IPS-15b (cell line): Measurements from ENCODE around the gene DIAPH3.

ENCODE experiments used
- H3K27me3 ChIP-seq: one replicate; pipeline ENCODE4 v1.6.1; 2013; ENCODE audit warnings: low read length; ENCODE audit not compliant: control insufficient read depth, insufficient read depth
- H3K36me3 ChIP-seq: one replicate; pipeline ENCODE4 v1.6.1; 2013; ENCODE audit warnings: low read length; ENCODE audit not compliant: control insufficient read depth, insufficient read depth
- H3K4me1 ChIP-seq: one replicate; pipeline ENCODE4 v1.6.1; 2013; ENCODE audit warnings: mild to moderate bottlenecking, low read length; ENCODE audit not compliant: control insufficient read depth, insufficient read depth
- H3K4me3 ChIP-seq: one replicate; pipeline ENCODE4 v1.5.1; 2013; ENCODE audit warnings: low read depth, low read length
- H3K9ac ChIP-seq: one replicate; pipeline ENCODE4 v1.6.1; 2013; ENCODE audit warnings: low read depth, mild to moderate bottlenecking, low read length
- H3K9me3 ChIP-seq: one replicate; pipeline ENCODE4 v1.6.1; 2013; ENCODE audit warnings: mild to moderate bottlenecking, low read length; ENCODE audit not compliant: control insufficient read depth, insufficient read depth

Gene DIAPH3

GRCh38 chr13:59674616-59675015 lies 489.1 kb downstream of the DIAPH3 start:
- Histone ChIP-seq H3K4me1 (peaks cover 16% of the 10 kb centered on the region), H3K27me3 (no peaks in the 10 kb centered on the region), H3K36me3 (no peaks in the 10 kb centered on the region), H3K9me3 (no peaks in the 10 kb centered on the region), H3K9ac (no peak overlapping the region), H3K4me3 (no peak overlapping the region)

GRCh38 chr13:59673286-59673685 lies 490.4 kb downstream of the DIAPH3 start:
- peaks cover 13% of the 10 kb centered on the region for H3K4me1 ChIP-seq

GRCh38 chr13:59672445-59672844 lies 491.3 kb downstream of the DIAPH3 start:
- Histone ChIP-seq H3K27me3 (no peaks in the 10 kb centered on the region), H3K36me3 (no peaks in the 10 kb centered on the region), H3K4me3 (no peak overlapping the region), H3K9me3 (no peaks in the 10 kb centered on the region), H3K4me1 (peaks cover 8% of the 10 kb centered on the region), H3K9ac (no peak overlapping the region)

More at GRCh38 chr13:59673286-59673685, 490.4 kb downstream of the DIAPH3 start:
- Histone ChIP-seq H3K9me3 (no peaks in the 10 kb centered on the region), H3K36me3 (no peaks in the 10 kb centered on the region), H3K4me3 (no peak overlapping the region), H3K9ac (no peak overlapping the region), H3K27me3 (no peaks in the 10 kb centered on the region)

- Histone ChIP-seq H3K9me3 (no peaks in the 10 kb centered on the region), H3K9ac (no peak overlapping the region), H3K36me3 (no peaks in the 10 kb centered on the region), H3K27me3 (no peaks in the 10 kb centered on the region), H3K4me1 (peaks cover 8% of the 10 kb centered on the region), H3K4me3 (no peak overlapping the region)
These were observed 491.8 kb downstream of the DIAPH3 start for GRCh38 chr13:59671881-59672280.

- Histone ChIP-seq H3K27me3 (no peaks in the 10 kb centered on the region), H3K36me3 (no peaks in the 10 kb centered on the region), H3K4me3 (no peak overlapping the region), H3K9ac (no peak overlapping the region), H3K4me1 (peaks cover 9% of the 10 kb centered on the region), H3K9me3 (no peaks in the 10 kb centered on the region)
These were observed 497.2 kb downstream of the DIAPH3 start for GRCh38 chr13:59666504-59666903.

- H3K27me3 ChIP-seq, result no peaks in the 10 kb centered on the region
These were observed 498.0 kb downstream of the DIAPH3 start for GRCh38 chr13:59665732-59666131.

GRCh38 chr13:59665184-59665583 lies 498.5 kb downstream of the DIAPH3 start:
- peak overlapping the region; percentile 27 for H3K9ac ChIP-seq
- no peaks in the 10 kb centered on the region for H3K36me3 ChIP-seq
- H3K4me1 ChIP-seq, result peaks cover 9% of the 10 kb centered on the region
- H3K9me3 ChIP-seq, result no peaks in the 10 kb centered on the region
- no peaks in the 10 kb centered on the region for H3K27me3 ChIP-seq
- no peak overlapping the region for H3K4me3 ChIP-seq

More at GRCh38 chr13:59665732-59666131, 498.0 kb downstream of the DIAPH3 start:
- no peak overlapping the region for H3K9ac ChIP-seq
- H3K9me3 ChIP-seq, result no peaks in the 10 kb centered on the region
- H3K4me3 ChIP-seq, result no peak overlapping the region
- peaks cover 9% of the 10 kb centered on the region for H3K4me1 ChIP-seq
- H3K36me3 ChIP-seq, result no peaks in the 10 kb centered on the region

- Histone ChIP-seq H3K4me3 (no peak overlapping the region), H3K9me3 (no peaks in the 10 kb centered on the region), H3K36me3 (no peaks in the 10 kb centered on the region), H3K27me3 (no peaks in the 10 kb centered on the region), H3K9ac (peak overlapping the region; percentile 27), H3K4me1 (peaks cover 9% of the 10 kb centered on the region)
These were observed 499.1 kb downstream of the DIAPH3 start for GRCh38 chr13:59664586-59664985.

- peaks cover 9% of the 10 kb centered on the region for H3K4me1 ChIP-seq
- H3K36me3 ChIP-seq, result no peaks in the 10 kb centered on the region
- no peak overlapping the region for H3K4me3 ChIP-seq
- no peaks in the 10 kb centered on the region for H3K9me3 ChIP-seq
- H3K27me3 ChIP-seq, result no peaks in the 10 kb centered on the region
- H3K9ac ChIP-seq, result no peak overlapping the region
These were observed 500.0 kb downstream of the DIAPH3 start for GRCh38 chr13:59663707-59664106.

GRCh38 chr13:59660582-59660981 lies 503.1 kb downstream of the DIAPH3 start:
- no peaks in the 10 kb centered on the region for H3K9me3 ChIP-seq
- H3K4me3 ChIP-seq, result no peak overlapping the region
- H3K27me3 ChIP-seq, result no peaks in the 10 kb centered on the region
- no peaks in the 10 kb centered on the region for H3K36me3 ChIP-seq
- H3K9ac ChIP-seq, result no peak overlapping the region
- peaks cover 9% of the 10 kb centered on the region for H3K4me1 ChIP-seq

GRCh38 chr13:59659981-59660380 lies 503.7 kb downstream of the DIAPH3 start:
- Histone ChIP-seq H3K36me3 (no peaks in the 10 kb centered on the region), H3K27me3 (no peaks in the 10 kb centered on the region), H3K9me3 (no peaks in the 10 kb centered on the region), H3K4me1 (peaks cover 5% of the 10 kb centered on the region), H3K9ac (no peak overlapping the region), H3K4me3 (no peak overlapping the region)

- Histone ChIP-seq H3K4me1 (no peaks in the 10 kb centered on the region), H3K9me3 (no peaks in the 10 kb centered on the region), H3K9ac (no peak overlapping the region), H3K4me3 (no peak overlapping the region), H3K36me3 (no peaks in the 10 kb centered on the region), H3K27me3 (no peaks in the 10 kb centered on the region)
These were observed 504.9 kb downstream of the DIAPH3 start for GRCh38 chr13:59658738-59659330.
